Measurements from ENCODE around the gene HERC4.

HERC4 gene, protein sequence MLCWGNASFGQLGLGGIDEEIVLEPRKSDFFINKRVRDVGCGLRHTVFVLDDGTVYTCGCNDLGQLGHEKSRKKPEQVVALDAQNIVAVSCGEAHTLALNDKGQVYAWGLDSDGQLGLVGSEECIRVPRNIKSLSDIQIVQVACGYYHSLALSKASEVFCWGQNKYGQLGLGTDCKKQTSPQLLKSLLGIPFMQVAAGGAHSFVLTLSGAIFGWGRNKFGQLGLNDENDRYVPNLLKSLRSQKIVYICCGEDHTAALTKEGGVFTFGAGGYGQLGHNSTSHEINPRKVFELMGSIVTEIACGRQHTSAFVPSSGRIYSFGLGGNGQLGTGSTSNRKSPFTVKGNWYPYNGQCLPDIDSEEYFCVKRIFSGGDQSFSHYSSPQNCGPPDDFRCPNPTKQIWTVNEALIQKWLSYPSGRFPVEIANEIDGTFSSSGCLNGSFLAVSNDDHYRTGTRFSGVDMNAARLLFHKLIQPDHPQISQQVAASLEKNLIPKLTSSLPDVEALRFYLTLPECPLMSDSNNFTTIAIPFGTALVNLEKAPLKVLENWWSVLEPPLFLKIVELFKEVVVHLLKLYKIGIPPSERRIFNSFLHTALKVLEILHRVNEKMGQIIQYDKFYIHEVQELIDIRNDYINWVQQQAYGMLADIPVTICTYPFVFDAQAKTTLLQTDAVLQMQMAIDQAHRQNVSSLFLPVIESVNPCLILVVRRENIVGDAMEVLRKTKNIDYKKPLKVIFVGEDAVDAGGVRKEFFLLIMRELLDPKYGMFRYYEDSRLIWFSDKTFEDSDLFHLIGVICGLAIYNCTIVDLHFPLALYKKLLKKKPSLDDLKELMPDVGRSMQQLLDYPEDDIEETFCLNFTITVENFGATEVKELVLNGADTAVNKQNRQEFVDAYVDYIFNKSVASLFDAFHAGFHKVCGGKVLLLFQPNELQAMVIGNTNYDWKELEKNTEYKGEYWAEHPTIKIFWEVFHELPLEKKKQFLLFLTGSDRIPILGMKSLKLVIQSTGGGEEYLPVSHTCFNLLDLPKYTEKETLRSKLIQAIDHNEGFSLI

DNA sequence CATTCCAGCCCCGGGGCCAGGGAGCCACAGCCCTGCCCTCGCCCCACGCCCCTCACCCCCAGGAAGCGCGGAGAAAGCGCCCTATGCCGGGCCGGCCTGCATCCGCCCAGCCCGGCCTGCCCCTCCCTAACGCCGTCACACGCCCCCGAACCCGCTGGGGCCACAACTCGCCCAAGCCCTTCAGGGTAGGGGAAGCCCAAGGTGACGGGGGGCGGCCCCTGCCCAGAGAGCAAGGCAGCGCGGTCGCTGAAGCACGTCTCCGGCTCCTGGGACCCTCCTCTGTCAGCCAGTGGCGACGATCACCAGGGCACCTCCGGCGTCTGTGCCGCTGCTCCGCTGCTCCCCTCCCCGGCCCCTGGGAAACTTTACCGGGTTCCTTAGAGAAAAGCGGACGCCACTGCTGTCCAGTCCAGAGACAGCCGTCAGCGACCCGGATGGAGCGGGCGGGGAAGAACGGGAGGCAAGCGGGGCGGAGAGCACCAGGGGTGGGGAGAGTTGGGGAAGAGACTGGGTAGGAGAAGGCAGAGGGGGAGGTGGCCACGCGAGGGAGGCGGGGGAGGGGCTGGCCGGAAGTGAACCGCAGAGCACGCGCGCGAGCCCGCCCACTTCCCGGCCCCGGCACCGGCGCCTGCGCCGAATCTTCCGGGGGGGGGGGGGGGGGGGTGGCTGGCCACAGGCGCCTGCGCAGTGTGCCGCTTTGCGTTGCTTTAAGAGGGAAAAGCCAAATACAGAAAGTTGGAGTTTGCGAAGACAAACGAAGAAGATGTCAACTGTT, at the start of gene HERC4:
TSS of gene HERC4 (minus strand) at position 509 of the 775 bp plus-strand sequence. CDS start 2,175 bp downstream, outside the sequence.
- DNase-seq (ENCODE audit: low spot score): peak; percentile 96

DNA sequence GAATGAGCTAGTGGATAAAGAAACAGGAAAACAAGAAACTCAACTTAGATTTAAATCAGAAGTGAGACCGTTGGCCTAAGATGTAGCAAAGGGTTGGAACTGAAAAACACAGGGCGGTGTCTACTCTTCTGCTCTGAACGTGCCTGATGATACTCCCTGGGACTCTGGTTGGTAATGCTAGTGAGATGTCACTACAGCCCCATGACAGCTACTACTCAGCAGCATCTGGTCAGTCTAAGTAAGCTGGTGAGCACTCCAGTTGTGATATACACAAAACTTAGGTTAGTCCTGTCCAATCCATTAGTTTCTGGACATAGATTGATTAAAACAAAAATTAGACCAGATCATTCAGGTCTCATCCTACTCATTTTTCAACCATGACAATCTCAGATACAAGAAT, 49.6 kb upstream of the HERC4 start:
- DNase-seq (ENCODE audit: low spot score): no peak

DNA sequence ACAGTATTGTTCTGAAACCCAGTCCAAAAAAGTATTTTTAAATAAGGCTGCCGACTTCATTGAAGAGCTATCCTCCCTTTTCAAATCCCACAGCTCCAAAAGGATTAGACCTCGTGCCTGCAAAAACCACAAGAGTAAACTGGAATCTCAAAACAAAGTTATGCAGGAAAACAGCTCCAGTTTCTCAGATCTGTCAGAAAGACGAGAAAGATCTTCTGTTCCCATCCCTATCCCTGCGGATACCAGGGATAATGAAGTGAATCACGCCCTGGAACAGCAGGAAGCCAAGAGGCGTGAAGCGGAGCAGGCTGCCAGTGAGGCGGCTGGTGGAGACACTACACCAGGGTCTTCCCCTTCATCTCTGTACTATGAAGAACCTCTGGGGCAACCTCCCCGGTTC, 46.8 kb upstream of the HERC4 start:
- no peak for DNase-seq (ENCODE audit: low spot score)

DNA sequence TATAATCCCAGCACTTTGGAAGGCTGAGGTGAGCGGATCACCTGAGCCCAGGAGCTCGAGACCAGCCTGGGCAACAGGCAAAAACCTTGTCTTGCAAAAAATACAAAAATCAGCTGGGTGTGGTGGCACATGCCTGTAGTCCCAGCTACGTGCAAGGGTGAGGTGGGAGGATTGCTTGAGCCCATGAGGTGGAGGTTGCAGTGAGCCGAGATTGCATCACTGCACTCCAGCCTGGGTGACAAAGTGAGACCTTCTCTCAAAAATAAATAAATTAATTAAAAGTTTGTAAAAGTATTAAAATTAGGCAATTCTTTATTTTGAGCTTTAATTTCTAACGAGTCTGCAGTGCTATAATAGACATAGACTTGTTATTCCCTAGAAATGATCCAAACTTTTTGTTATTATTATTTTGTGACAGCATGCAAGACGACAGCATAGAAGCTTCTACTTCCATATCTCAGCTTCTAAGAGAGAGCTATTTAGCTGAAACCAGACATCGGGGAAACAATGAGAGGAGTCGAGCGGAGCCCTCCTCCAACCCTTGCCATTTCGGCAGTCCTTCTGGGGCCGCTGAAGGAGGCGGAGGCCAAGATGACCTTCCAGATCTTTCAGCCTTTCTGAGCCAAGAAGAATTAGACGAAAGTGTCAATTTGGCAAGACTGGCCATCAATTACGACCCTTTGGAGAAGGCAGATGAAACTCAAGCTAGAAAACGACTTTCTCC, 46.1 kb upstream of the HERC4 start:
- DNase-seq (ENCODE audit: low spot score): no peak

DNA sequence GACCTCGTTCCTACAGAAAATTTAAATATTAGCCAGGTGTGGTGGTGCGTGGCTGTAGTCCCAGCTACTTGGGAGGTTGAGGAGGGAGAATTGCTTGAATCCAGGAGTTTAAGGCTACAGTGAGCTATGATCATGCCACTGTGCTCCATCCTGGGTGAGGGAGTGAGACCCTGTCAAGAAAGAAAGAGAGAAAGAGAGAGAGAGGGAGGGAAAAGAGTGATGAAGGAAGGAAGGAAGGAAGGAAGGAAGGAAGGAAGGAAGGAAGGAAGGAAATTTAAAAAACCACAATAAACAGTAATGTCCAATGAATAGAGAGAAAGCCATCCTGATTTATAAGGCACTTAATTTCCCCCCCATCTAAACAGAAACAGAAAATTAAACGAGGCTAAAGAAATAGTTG, 43.6 kb upstream of the HERC4 start:
- DNase-seq (ENCODE audit: low spot score): no peak

DNA sequence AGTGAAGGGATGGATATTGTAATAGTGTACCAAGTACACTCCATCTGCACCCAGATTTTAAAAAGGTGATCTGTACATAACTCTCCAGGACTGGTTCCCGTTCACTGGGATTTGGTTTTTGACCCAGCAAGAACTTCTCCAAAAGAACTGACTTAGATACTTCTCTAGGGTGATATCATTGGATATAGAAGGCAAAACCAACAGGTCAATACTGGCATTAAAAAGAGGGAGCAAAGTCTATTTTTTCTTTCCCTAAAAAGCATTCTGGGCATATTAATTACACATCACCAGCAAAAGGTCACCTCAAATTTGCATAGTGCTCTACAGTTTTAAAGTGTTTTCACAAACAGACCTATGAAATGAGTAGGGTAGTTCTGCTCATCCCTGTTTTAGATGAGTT, 37.8 kb upstream of the HERC4 start:
- no peak for DNase-seq (ENCODE audit: low spot score)

DNA sequence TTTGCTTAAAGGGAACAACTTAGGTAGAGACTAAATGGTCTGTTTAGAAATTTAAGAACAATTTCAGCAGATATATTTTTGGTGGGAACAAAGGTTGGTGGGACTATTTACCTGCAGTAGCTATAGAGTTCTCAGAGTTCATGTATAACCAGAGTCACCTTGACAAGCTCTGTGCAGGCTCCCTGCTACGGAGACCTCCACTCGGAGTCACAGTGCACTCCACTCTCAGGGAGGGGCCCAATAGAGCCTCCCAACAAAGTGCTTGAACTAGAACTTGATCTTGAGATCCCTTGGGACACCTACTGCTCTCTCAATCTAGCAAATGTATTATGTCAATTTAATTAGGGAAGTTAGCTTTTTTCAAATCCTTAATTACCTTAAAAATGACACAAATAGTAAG, 36.5 kb upstream of the HERC4 start:
- no peak for DNase-seq (ENCODE audit: low spot score)

DNA sequence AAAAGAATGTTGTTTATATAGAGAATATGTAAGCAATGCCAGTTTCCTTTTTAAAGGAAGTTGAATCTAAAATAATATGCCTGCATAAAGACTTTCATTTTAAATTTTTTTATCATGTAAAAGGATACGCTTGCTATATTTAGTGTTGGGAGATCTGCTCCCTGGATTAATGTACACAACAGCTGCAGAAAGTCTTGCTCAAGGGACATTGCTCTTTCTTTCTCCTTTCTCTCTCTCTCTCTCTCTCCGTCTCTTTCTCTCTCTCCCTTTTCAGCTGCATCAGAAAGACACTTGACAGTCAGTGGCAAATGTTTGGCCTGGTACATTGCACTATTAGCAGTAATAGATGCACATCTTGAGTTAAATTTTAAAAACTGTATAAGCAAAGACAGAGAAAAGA, 34.9 kb upstream of the HERC4 start:
- no peak for DNase-seq (ENCODE audit: low spot score)

DNA sequence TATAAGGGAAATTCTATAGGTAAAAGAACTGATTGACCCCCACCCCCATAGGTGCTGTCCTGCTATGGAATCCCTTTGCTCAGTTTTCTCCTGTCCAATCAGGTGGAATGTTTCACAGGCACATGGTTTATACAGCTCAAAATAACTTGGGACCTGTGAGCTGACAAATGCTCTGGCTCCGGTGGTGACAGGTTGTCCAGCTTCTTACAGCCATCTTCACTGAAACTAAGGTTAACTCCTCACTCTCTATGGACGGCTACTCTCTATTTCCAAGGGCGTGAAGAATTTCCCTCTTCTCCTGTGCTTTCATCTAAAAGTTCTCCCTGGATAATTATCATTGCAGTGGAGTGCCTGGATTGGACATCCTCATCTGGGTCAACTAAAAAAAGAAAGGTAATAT, 34.2 kb upstream of the HERC4 start, which contains the start of gene MYPN:
TSS of gene MYPN (plus strand) at position 158 of the 400 bp plus-strand sequence. CDS start 11,951 bp downstream, outside the sequence.
- no peak for DNase-seq (ENCODE audit: low spot score)

DNA sequence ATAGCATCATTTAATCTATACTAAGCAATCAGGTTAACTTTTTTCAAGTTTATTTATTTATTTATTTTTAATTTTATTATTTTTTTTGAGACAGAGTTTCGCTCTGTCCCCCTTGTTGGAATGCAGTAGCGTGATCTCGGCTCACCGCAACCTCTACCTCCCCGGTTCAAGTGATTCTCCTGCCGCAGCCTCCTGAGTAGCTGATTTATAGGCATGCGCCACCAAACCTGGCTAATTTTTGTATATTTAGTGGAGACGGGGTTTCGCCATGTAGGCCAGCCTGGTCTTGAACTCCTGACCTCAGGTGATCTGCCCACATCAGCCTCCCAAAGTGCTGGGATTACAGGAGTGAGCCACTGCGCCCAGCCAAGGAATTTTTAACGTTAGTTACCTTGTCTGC, 33.6 kb upstream of the HERC4 start:
- DNase-seq (ENCODE audit: low spot score): no peak

DNA sequence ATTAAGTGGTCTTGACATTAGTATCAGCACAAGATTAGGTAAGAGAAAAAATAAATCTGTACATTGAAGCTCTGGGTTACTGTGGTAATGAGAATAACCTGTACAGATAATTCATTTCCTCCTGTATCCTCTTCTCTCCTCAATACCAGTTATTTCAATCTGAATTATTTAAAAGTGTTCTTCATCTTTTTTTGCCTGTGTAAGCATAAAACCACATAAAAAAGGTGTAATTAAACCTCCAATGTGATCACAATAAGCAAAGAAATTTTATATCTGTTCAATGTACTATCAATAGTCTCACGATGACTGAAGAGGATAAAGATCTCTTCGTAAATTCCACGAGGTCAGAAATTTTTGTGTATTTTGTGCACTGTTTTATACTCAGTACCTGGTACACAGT, 33.0 kb upstream of the HERC4 start:
- no peak for DNase-seq (ENCODE audit: low spot score)

DNA sequence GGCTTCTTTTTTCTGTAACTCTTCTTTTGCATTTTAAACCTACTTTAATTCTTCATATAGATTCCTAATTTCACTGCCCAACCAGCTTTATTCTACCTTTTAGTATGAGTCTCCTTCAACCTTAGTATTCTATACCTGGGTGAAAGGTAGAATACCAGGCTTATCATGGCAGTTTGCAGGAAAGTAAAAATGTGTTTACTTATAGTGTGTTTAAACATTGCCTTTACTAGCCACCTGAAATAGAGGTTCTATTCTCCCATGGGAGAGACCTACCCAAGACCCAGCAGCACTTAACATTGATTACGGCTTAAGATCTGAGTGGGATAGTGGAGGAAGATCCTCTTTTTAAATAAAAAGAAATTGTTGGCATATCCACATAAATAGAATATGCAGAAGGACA, 32.6 kb upstream of the HERC4 start:
- DNase-seq (ENCODE audit: low spot score): no peak

DNA sequence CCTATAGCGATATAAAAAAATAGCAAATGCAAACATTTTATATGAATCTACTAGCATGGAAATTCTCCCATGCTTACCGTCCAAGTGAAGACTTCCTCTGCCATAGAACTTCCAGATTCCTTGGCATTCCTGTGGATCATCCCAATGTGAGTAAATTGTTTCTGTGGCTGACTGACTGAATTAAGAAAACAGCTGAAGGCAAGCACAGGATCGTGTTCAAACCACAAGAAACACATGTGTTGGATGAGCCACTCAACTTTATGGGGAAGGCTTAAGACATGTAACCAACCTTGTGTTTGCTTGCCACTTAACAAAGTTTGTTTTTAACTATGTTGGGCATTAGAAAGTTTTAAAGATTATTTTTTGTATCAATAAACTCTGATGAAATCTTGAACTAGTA, 31.6 kb upstream of the HERC4 start:
- no peak for DNase-seq (ENCODE audit: low spot score)

DNA sequence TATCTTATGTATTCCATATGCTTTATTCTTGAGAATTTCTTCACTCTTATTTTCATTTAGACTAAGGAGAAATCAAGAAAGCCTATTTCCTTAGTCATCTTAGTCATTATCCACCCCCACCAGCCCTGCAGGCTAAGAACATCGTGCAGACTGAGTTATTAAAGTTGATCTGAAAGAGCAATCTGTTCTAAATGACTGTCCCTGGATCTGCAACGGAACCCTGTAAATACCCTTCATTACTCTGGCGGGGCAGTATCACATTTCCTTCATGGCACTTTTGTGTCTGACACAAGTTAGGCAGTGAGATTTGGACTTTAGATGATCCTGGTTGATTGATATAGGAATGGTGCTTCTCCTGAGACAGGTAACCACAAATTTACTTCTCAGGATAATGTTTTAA, 30.7 kb upstream of the HERC4 start:
- DNase-seq (ENCODE audit: low spot score): no peak

DNA sequence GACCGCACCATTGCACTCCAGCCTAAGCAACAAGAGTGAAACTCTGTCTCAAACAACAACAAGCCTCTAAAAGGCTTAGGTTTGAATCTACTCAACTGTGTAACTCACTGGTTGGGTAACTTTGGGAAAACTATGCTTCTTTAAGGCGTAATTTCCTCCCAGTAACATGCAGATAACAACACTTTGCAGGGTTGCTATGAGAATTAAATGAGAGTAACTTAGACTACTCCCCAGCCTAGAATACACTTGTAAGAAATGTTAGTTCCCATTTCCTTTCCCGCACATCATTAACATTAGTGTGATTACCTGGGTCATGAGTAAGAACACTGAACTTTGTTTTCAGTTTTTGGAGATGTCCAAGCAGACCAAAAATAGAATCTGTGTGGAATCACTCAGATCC, 28.8 kb upstream of the HERC4 start:
- DNase-seq (ENCODE audit: low spot score): no peak

DNA sequence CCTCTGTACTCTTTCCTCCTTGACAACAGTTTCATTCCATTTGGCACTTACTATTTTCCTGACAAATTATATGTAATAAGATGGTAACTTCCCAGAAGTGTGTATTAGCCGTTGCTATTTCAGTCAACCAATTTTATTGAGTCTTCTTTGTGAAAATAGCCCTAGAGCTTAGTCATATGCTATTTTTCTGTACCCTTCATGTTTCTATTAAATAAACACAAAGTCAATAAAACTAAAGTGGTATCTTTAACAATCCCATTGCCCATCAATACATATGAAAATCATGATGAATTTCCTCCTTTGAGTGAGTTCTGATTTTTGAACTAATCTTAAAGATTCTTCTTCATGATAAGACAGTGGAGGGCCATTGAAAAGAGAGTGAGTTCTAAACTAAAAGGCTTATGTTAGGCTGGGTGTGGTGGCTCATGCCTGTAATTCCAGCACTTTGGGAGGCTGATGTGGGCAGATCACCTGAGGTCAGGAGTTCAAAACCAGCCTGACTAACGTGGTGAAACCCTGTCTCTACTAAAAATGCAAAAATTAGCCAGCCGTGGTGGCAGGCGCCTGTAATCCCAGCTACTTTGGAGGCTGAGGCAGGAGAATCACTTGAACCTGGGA, 28.3 kb upstream of the HERC4 start:
- no peak for DNase-seq (ENCODE audit: low spot score)

DNA sequence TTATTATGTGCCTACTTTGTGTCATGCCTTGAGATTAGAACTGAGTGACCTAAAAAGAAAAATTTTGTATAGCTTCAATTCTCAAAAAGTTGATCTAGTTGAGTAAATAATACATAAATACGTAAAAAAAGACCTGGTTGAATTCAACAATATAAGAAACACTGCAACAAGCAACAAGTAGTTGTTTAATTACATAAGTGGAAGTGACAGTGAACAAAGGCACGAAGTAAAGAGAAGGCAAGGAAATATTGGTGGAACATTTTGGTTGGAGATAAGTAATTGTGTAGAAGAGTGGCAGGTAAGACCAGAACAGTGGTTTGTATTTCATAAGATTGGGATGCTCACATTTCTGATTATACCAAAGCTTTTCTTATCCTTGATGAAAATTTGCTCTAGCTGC, 26.0 kb upstream of the HERC4 start:
- no peak for DNase-seq (ENCODE audit: low spot score)

DNA sequence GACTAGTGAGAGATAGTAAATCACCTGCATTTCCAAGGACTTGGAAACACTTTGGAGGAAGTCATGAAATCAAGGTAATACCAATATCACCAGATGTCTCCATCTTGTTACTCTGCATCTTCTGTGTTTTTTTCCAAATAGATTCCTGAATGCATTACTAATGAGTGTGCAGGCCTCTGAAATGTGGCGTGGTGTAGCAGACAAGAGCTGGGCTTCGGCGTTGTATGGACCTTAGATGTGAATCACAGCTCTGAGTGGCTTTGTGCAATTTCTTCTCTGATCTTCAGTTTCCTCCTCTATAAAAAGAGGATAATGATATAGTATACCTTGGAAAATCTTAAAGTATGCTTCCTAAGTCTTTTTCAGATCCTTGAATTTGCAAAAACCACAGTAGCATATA, 24.7 kb upstream of the HERC4 start:
- no peak for DNase-seq (ENCODE audit: low spot score)

DNA sequence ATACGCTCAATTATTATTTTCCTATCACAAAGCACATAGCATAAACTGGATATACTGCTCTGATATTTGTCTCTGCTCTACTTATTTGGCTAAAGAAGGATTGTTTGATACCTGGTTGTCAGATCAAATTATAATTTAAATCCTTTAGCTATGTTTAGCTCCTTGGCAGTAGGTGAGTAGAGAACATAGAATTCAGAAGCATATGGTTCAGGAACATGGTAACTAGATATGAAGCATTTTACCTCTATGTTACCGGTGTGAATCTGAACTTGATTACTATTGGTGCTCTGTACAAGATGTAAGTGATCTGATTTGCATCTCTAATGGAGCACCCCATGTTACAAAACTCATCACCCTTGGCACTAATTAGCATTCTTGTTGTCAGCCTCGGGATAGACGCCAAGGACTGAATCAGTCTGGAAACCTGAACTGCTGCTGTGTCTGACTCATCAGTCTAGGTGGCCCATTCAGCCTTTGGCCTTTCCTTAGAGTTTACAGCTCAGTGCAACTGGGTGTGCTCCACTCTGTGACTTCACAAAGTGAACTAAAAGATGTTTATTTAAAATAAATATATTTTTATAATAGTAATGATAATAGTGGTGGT, 21.9 kb upstream of the HERC4 start:
- DNase-seq (ENCODE audit: low spot score): no peak

DNA sequence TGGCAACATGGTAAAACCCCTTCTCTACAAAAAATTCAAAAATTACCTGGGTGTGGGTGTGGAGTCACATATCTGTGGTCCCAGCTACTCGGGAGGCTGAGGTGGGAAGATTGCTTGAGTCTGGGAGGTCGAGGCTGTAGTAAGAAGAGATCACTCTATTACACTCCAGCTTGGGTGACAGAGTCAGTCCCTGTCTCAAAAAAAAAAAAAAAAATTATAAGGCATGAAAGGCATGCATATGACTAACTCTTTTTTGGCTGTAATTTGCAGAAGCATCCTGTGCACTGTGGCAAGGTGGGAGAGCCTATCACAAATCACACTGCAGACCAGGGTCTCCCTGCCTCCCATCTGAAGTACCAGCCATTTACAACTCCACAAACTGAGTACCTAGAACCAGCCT, 20.1 kb upstream of the HERC4 start:
- DNase-seq (ENCODE audit: low spot score): no peak

DNA sequence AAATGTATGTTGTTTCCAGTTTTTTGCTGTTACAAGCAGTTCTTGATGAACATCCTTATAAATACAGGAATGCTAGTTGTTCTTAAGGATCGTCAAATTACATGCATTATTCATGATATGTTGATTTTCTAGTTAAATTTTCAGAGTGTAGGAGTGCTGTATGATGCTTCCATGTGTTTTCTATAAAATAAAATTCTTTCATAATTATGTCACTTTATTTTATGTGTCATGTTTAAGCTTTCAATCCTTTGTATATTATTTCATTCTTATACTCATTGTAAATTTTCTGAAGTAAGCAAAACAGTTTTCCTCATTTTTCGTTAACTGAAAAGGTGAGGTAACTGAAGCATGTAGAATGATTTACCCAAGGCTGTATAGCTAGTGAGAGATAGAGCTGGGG, 17.4 kb upstream of the HERC4 start:
- no peak for DNase-seq (ENCODE audit: low spot score)

Measured in ecto neural progenitor cell (in vitro differentiated cells).